K562 (cell line): ENCODE measurements around the gene TIMM10. TPM values are rescaled to one million over a fixed set of nuclear protein-coding genes. Genes with fewer than 3 reads are reported as not detected.

Experiments used
- CBX3 ChIP-seq, 2 experiments: IDR thresholded peaks; 1 replicate in 1 of 2; 2 replicates in 1 of 2; pipeline ENCODE4 v1.6.1; 2012; ENCODE audit warnings: inconsistent platforms in 2 of 2, low read length in 2 of 2, borderline replicate concordance in 1 of 2, control low read depth in 1 of 2
- CSDE1 ChIP-seq, 2 experiments: fragments of 450-650 bp; IDR thresholded peaks; 2 replicates each; pipeline ENCODE4 v1.6.1; 2016; ENCODE audit warnings: mild to moderate bottlenecking in 1 of 2
- HNRNPK ChIP-seq: fragments of 200-400 bp; formaldehyde crosslinking; IDR thresholded peaks from one replicate; pipeline ENCODE4 v1.6.1; 2018; ENCODE audit warnings: mild to moderate bottlenecking, low read depth, low read length; ENCODE audit not compliant: poor library complexity, severe bottlenecking
- MEF2A ChIP-seq: IDR thresholded peaks from 2 replicates; pipeline ENCODE4 v1.6.1; 2011; ENCODE audit warnings: low read depth, mild to moderate bottlenecking, low read length, moderate library complexity; ENCODE audit not compliant: control insufficient read depth
- MYBL2 ChIP-seq, 2 experiments: fragments of 450-650 bp in 1 of 2; sonication (generic) in 1 of 2; formaldehyde crosslinking in 1 of 2; IDR thresholded peaks; 2 replicates each; pipeline versions ENCODE4 v1.6.1 to v1.8.1; 2017 to 2022; ENCODE audit warnings: borderline replicate concordance in 1 of 2, inconsistent platforms in 1 of 2, low read depth in 1 of 2, mild to moderate bottlenecking in 1 of 2, missing genetic modification reagents in 1 of 2, moderate library complexity in 1 of 2
- NR2C2 ChIP-seq, 2 experiments: fragments of 200-800 bp in 1 of 2; sonication (Bioruptor generic) in 1 of 2; sonication (generic) in 1 of 2; formaldehyde crosslinking in 1 of 2; IDR thresholded peaks; 2 replicates each; pipeline versions ENCODE4 v1.6.1 to v1.8.0; 2016 to 2022; ENCODE audit warnings: mild to moderate bottlenecking in 1 of 2, missing compliant biosample characterization in 1 of 2, missing genetic modification characterization in 1 of 2, missing genetic modification reagents in 1 of 2
- NR2F6 ChIP-seq: fragments of 450-650 bp; formaldehyde crosslinking; IDR thresholded peaks from 2 replicates; pipeline ENCODE4 v1.4.0; 2020; ENCODE audit warnings: mild to moderate bottlenecking
- SIN3B ChIP-seq: fragments of 450-650 bp; IDR thresholded peaks from 2 replicates; pipeline ENCODE4 v1.6.1; 2017; ENCODE audit warnings: low read depth, mild to moderate bottlenecking, moderate library complexity
- polyA plus RNA-seq, 8 experiments: library from polyadenylated mRNA; depleted of rRNA in 4 of 8; stranded (reverse) in 5 of 8; unstranded in 3 of 8; fragments of >200 nt; fragmentation: Nextera tagmentation in 2 of 8; fragmentation: Illumina TruSeq in 1 of 8; extraction: Ambion mirVana in 2 of 8; extraction: Trizol in 1 of 8; gene quantifications; 2 replicates each; pipeline versions ENCODE4 v1.2.1 to v1.2.3, GENCODE V29; 2011 to 2014; ENCODE audit warnings: inconsistent platforms in 1 of 8, missing spikeins in 1 of 8
- total RNA-seq, 7 experiments: library from RNA; depleted of rRNA in 6 of 7; stranded (reverse); fragments of >200 nt in 6 of 7; fragmentation: Illumina TruSeq in 2 of 7; extraction: Trizol in 2 of 7; gene quantifications; 2 replicates each; pipeline versions ENCODE4 v1.2.1 to v1.2.3, GENCODE V29; 2011 to 2021; ENCODE audit warnings: low replicate concordance in 1 of 7
- TF ChIP-seq, protein P1 (sequence below): sonication (generic); formaldehyde crosslinking; IDR thresholded peaks from 2 replicates; pipeline ENCODE4 v1.8.1; 2023; ENCODE audit warnings: mild to moderate bottlenecking, missing genetic modification reagents
- TF ChIP-seq, protein P2 (sequence below): fragments of 200-600 bp; sonication (generic); IDR thresholded peaks from one replicate; pipeline ENCODE4 v1.6.1; 2012; ENCODE audit warnings: mild to moderate bottlenecking, low read depth, low read length, inconsistent platforms
- TF ChIP-seq, protein P3 (sequence below): fragments of 450-650 bp; formaldehyde crosslinking; IDR thresholded peaks from 2 replicates; pipeline ENCODE4 v1.4.0; 2022; ENCODE audit warnings: mild to moderate bottlenecking, moderate library complexity

TIMM10 gene
- total and polyA plus RNA-seq, 9 of the 15 experiments (the other 6 are each of a cell fraction or from before 2014, with no cell fraction given) = 109 to 553 (median 172) TPM

- TF ChIP-seq, protein P1, sequence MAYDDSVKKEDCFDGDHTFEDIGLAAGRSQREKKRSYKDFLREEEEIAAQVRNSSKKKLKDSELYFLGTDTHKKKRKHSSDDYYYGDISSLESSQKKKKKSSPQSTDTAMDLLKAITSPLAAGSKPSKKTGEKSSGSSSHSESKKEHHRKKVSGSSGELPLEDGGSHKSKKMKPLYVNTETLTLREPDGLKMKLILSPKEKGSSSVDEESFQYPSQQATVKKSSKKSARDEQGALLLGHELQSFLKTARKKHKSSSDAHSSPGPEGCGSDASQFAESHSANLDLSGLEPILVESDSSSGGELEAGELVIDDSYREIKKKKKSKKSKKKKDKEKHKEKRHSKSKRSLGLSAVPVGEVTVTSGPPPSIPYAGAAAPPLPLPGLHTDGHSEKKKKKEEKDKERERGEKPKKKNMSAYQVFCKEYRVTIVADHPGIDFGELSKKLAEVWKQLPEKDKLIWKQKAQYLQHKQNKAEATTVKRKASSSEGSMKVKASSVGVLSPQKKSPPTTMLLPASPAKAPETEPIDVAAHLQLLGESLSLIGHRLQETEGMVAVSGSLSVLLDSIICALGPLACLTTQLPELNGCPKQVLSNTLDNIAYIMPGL (CRISPR knock-in tag) = peak; percentile 66; the same call in 1 of the 2 replicates
- TF ChIP-seq, protein P2, sequence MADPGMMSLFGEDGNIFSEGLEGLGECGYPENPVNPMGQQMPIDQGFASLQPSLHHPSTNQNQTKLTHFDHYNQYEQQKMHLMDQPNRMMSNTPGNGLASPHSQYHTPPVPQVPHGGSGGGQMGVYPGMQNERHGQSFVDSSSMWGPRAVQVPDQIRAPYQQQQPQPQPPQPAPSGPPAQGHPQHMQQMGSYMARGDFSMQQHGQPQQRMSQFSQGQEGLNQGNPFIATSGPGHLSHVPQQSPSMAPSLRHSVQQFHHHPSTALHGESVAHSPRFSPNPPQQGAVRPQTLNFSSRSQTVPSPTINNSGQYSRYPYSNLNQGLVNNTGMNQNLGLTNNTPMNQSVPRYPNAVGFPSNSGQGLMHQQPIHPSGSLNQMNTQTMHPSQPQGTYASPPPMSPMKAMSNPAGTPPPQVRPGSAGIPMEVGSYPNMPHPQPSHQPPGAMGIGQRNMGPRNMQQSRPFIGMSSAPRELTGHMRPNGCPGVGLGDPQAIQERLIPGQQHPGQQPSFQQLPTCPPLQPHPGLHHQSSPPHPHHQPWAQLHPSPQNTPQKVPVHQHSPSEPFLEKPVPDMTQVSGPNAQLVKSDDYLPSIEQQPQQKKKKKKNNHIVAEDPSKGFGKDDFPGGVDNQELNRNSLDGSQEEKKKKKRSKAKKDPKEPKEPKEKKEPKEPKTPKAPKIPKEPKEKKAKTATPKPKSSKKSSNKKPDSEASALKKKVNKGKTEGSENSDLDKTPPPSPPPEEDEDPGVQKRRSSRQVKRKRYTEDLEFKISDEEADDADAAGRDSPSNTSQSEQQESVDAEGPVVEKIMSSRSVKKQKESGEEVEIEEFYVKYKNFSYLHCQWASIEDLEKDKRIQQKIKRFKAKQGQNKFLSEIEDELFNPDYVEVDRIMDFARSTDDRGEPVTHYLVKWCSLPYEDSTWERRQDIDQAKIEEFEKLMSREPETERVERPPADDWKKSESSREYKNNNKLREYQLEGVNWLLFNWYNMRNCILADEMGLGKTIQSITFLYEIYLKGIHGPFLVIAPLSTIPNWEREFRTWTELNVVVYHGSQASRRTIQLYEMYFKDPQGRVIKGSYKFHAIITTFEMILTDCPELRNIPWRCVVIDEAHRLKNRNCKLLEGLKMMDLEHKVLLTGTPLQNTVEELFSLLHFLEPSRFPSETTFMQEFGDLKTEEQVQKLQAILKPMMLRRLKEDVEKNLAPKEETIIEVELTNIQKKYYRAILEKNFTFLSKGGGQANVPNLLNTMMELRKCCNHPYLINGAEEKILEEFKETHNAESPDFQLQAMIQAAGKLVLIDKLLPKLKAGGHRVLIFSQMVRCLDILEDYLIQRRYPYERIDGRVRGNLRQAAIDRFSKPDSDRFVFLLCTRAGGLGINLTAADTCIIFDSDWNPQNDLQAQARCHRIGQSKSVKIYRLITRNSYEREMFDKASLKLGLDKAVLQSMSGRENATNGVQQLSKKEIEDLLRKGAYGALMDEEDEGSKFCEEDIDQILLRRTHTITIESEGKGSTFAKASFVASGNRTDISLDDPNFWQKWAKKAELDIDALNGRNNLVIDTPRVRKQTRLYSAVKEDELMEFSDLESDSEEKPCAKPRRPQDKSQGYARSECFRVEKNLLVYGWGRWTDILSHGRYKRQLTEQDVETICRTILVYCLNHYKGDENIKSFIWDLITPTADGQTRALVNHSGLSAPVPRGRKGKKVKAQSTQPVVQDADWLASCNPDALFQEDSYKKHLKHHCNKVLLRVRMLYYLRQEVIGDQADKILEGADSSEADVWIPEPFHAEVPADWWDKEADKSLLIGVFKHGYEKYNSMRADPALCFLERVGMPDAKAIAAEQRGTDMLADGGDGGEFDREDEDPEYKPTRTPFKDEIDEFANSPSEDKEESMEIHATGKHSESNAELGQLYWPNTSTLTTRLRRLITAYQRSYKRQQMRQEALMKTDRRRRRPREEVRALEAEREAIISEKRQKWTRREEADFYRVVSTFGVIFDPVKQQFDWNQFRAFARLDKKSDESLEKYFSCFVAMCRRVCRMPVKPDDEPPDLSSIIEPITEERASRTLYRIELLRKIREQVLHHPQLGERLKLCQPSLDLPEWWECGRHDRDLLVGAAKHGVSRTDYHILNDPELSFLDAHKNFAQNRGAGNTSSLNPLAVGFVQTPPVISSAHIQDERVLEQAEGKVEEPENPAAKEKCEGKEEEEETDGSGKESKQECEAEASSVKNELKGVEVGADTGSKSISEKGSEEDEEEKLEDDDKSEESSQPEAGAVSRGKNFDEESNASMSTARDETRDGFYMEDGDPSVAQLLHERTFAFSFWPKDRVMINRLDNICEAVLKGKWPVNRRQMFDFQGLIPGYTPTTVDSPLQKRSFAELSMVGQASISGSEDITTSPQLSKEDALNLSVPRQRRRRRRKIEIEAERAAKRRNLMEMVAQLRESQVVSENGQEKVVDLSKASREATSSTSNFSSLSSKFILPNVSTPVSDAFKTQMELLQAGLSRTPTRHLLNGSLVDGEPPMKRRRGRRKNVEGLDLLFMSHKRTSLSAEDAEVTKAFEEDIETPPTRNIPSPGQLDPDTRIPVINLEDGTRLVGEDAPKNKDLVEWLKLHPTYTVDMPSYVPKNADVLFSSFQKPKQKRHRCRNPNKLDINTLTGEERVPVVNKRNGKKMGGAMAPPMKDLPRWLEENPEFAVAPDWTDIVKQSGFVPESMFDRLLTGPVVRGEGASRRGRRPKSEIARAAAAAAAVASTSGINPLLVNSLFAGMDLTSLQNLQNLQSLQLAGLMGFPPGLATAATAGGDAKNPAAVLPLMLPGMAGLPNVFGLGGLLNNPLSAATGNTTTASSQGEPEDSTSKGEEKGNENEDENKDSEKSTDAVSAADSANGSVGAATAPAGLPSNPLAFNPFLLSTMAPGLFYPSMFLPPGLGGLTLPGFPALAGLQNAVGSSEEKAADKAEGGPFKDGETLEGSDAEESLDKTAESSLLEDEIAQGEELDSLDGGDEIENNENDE = no peak
- TF ChIP-seq HNRNPK (no peak), MEF2A (no peak), CSDE1 (IDR thresholded peaks at IDR 0.05) (no peak), NR2C2 (CRISPR knock-in tag; IDR thresholded peaks at IDR 0.05) (peak; percentile 36; the same call in 1 of the 2 replicates), NR2C2 (tag; IDR thresholded peaks at IDR 0.05) (no peak), MYBL2 (IDR thresholded peaks at IDR 0.05; ENCODE audit: low read depth) (no peak), MYBL2 (CRISPR knock-in tag; IDR thresholded peaks at IDR 0.05; ENCODE audit: borderline replicate concordance) (no peak), CBX3 (IDR thresholded peaks at IDR 0.05; ENCODE audit: borderline replicate concordance in 1 of 2, low read length in 2 of 2) (peak in 1 of 2 experiments; percentile 53; a peak in 2 of 3 replicates), SIN3B (peak; percentile 17; the same call in 1 of the 2 replicates), NR2F6 (CRISPR knock-in tag) (no peak)
- TF ChIP-seq, protein P3, sequence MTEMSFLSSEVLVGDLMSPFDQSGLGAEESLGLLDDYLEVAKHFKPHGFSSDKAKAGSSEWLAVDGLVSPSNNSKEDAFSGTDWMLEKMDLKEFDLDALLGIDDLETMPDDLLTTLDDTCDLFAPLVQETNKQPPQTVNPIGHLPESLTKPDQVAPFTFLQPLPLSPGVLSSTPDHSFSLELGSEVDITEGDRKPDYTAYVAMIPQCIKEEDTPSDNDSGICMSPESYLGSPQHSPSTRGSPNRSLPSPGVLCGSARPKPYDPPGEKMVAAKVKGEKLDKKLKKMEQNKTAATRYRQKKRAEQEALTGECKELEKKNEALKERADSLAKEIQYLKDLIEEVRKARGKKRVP (CRISPR knock-in tag) = no peak
These were observed 349 bp downstream of the TIMM10 start (continued) for GRCh38 chr11:57530215-57530595.
